ENCODE data around the gene FRZB.

FRZB gene

GRCh38 chr2:182792441-182792840, 74.0 kb downstream of the FRZB start:
- DNase-seq (ENCODE audit: low read depth): no peak

- DNase-seq (ENCODE audit: low read depth): peak; percentile 3
These were observed 81.7 kb downstream of the FRZB start for GRCh38 chr2:182784777-182785176.

GRCh38 chr2:182784058-182784706, 82.3 kb downstream of the FRZB start:
- no peak for DNase-seq (ENCODE audit: low read depth)
